GM23338 (cell line): ENCODE data around the gene MAPK1. TPM values are rescaled to one million over a fixed set of nuclear protein-coding genes. Genes with fewer than 3 reads are reported as not detected.

Experiments
- ATAC-seq: fragments of 200-7000 bp; cut with Tn5 transposase; 3 replicates; pipeline ENCODE4 v1.9.1; 2020
- DNase-seq: peaks from one replicate; pipeline ENCODE4 v3.0.0-alpha.2; 2015; ENCODE audit warnings: low spot score
- H2AFZ ChIP-seq: fragments of 200-600 bp; sonication (generic); 2 replicates; pipeline ENCODE4 v1.8.0; 2016; ENCODE audit warnings: antibody characterized with exemption, mild to moderate bottlenecking, moderate library complexity
- H3F3A ChIP-seq: fragments of 200-600 bp; sonication (generic); replicated peaks from 2 replicates; pipeline ENCODE4 v1.8.0; 2017; ENCODE audit warnings: antibody characterized with exemption, mixed run types, low read depth
- H3K27ac ChIP-seq: fragments of 200-600 bp; sonication (generic); 2 replicates; pipeline ENCODE4 v1.6.1; 2016; ENCODE audit warnings: low read depth
- H3K27me3 ChIP-seq: fragments of 200-600 bp; sonication (generic); 2 replicates; pipeline ENCODE4 v1.8.0; 2016; ENCODE audit warnings: mild to moderate bottlenecking, mixed run types, moderate library complexity; ENCODE audit not compliant: insufficient read depth
- H3K36me3 ChIP-seq: fragments of 200-600 bp; sonication (generic); 2 replicates; pipeline ENCODE4 v1.8.0; 2016; ENCODE audit warnings: mild to moderate bottlenecking; ENCODE audit not compliant: insufficient read depth
- H3K4me1 ChIP-seq: fragments of 200-600 bp; sonication (generic); 2 replicates; pipeline ENCODE4 v1.8.0; 2016; ENCODE audit warnings: mild to moderate bottlenecking, moderate library complexity; ENCODE audit not compliant: insufficient read depth
- H3K4me2 ChIP-seq: fragments of 200-600 bp; sonication (generic); 2 replicates; pipeline ENCODE4 v1.7.1; 2017; ENCODE audit warnings: mixed run types
- H3K4me3 ChIP-seq: fragments of 200-600 bp; sonication (generic); 2 replicates; pipeline ENCODE4 v1.6.1; 2016; ENCODE audit warnings: mixed run types
- H3K79me2 ChIP-seq: fragments of 200-600 bp; sonication (generic); replicated peaks from 2 replicates; pipeline ENCODE4 v1.8.0; 2017; ENCODE audit warnings: mild to moderate bottlenecking; ENCODE audit not compliant: insufficient read depth
- H3K9me2 ChIP-seq: fragments of 200-600 bp; sonication (generic); 2 replicates; pipeline ENCODE4 v1.8.0; 2017; ENCODE audit not compliant: insufficient read depth
- H4K20me1 ChIP-seq: fragments of 200-600 bp; sonication (generic); replicated peaks from 2 replicates; pipeline ENCODE4 v1.8.0; 2017; ENCODE audit warnings: mild to moderate bottlenecking; ENCODE audit not compliant: insufficient read depth
- H3K27ac Mint-ChIP-seq: 2 replicates; pipeline ENCODE4 v1.8.0; 2020; ENCODE audit warnings: inconsistent platforms, mild to moderate bottlenecking, moderate library complexity, mixed read lengths
- H3K27me3 Mint-ChIP-seq: 3 replicates; pipeline ENCODE4 v1.8.0; 2022; ENCODE audit warnings: low read depth, mild to moderate bottlenecking, moderate library complexity, mixed read lengths, inconsistent platforms; ENCODE audit not compliant: insufficient read depth, poor library complexity
- H3K36me3 Mint-ChIP-seq: 3 replicates; pipeline ENCODE4 v1.8.0; 2021; ENCODE audit warnings: low read depth, mild to moderate bottlenecking, inconsistent platforms, moderate library complexity, mixed read lengths
- H3K4me1 Mint-ChIP-seq: 3 replicates; pipeline ENCODE4 v1.8.0; 2020; ENCODE audit warnings: mild to moderate bottlenecking, inconsistent platforms, mixed read lengths
- H3K4me3 Mint-ChIP-seq: 3 replicates; pipeline ENCODE4 v1.8.0; 2021; ENCODE audit warnings: moderate library complexity, mild to moderate bottlenecking, inconsistent platforms, mixed read lengths
- H3K9me3 Mint-ChIP-seq: 3 replicates; pipeline ENCODE4 v1.8.0; 2020; ENCODE audit warnings: moderate library complexity, mild to moderate bottlenecking, inconsistent platforms, mixed read lengths
- EZH2 ChIP-seq: fragments of 200-600 bp; sonication (generic); IDR thresholded peaks from one replicate; pipeline ENCODE4 v1.8.0; 2017; ENCODE audit warnings: antibody characterized with exemption, mild to moderate bottlenecking, low read depth; ENCODE audit not compliant: unreplicated experiment
- EZH2phosphoT487 ChIP-seq: fragments of 200-600 bp; sonication (generic); IDR thresholded peaks from one replicate; pipeline ENCODE4 v1.8.1; 2018; ENCODE audit warnings: antibody characterized with exemption; ENCODE audit not compliant: unreplicated experiment
- NANOG ChIP-seq: IDR thresholded peaks from 2 replicates; pipeline ENCODE4 v1.6.1; 2016; ENCODE audit warnings: antibody characterized with exemption, borderline replicate concordance
- POLR2AphosphoS5 ChIP-seq: IDR thresholded peaks from 2 replicates; pipeline ENCODE4 v1.6.1; 2016; ENCODE audit warnings: antibody characterized with exemption, low read depth
- ZNF114 ChIP-seq: fragments of 250-450 bp; sonication (Bioruptor Pico); IDR thresholded peaks from 2 replicates; pipeline ENCODE4 v1.5.0; 2020; ENCODE audit warnings: mild to moderate bottlenecking, moderate library complexity
- ZNF331 ChIP-seq: fragments of 250-450 bp; sonication (Bioruptor Pico); IDR thresholded peaks from 2 replicates; pipeline ENCODE4 v1.5.0; 2020; ENCODE audit warnings: low read depth, mild to moderate bottlenecking, moderate library complexity
- polyA plus RNA-seq: library from polyadenylated mRNA; unstranded; fragments of >200 nt; fragmentation: Nextera tagmentation; extraction: Ambion mirVana; gene quantifications from 2 replicates; pipeline ENCODE4 v1.2.1, GENCODE V29; 2016
- total RNA-seq: library from RNA; depleted of rRNA; stranded (reverse); fragments of >200 nt; shearing (Covaris generic); gene quantifications from 2 replicates; pipeline ENCODE4 v1.2.3, GENCODE V29; 2014
- TF ChIP-seq, protein P1 (sequence below): IDR thresholded peaks from 2 replicates; pipeline ENCODE4 v1.6.1; 2016; ENCODE audit warnings: antibody characterized with exemption
- TF ChIP-seq, protein P2 (sequence below), 2 experiments: fragments of 200-600 bp in 1 of 2; sonication (generic) in 1 of 2; conservative IDR thresholded peaks; 2 replicates each; pipeline versions ENCODE4 v1.5.1 to v1.6.1; 2016 to 2017; ENCODE audit warnings: antibody characterized with exemption in 2 of 2, low read depth in 2 of 2, mild to moderate bottlenecking in 2 of 2, moderate library complexity in 1 of 2
- TF ChIP-seq, protein P3 (sequence below): fragments of 250-450 bp; sonication (Bioruptor Pico); IDR thresholded peaks from 2 replicates; pipeline ENCODE4 v1.5.0; 2020; ENCODE audit warnings: mild to moderate bottlenecking, moderate library complexity

MAPK1 gene
- total and polyA plus RNA-seq, 2 experiments from 2014 or later = 17.4 to 77.5 TPM

DNA sequence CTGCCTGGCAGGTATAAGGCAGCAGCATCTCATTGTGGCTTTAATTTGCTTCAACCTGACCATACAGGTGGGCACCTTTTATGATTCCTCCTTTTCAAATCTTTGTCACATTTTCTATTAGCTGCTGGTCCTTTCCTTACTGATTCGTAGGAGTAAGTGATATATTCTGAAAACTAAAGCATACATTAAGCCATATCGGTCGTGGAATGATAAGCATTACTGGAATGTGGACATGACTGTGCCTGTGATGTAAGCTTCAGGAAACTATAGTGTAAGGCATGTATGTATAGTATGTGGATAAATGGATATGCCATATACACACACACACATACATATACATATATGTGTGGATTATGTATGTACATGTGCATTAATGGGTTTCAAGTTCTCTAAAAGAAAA, 152.7 kb downstream of the MAPK1 start (continued):
- TF ChIP-seq POLR2AphosphoS5 = no peak
- TF ChIP-seq, protein P1, sequence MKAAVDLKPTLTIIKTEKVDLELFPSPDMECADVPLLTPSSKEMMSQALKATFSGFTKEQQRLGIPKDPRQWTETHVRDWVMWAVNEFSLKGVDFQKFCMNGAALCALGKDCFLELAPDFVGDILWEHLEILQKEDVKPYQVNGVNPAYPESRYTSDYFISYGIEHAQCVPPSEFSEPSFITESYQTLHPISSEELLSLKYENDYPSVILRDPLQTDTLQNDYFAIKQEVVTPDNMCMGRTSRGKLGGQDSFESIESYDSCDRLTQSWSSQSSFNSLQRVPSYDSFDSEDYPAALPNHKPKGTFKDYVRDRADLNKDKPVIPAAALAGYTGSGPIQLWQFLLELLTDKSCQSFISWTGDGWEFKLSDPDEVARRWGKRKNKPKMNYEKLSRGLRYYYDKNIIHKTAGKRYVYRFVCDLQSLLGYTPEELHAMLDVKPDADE = no peak
- TF ChIP-seq ZNF331 (CRISPR knock-in tag) = no peak

DNA sequence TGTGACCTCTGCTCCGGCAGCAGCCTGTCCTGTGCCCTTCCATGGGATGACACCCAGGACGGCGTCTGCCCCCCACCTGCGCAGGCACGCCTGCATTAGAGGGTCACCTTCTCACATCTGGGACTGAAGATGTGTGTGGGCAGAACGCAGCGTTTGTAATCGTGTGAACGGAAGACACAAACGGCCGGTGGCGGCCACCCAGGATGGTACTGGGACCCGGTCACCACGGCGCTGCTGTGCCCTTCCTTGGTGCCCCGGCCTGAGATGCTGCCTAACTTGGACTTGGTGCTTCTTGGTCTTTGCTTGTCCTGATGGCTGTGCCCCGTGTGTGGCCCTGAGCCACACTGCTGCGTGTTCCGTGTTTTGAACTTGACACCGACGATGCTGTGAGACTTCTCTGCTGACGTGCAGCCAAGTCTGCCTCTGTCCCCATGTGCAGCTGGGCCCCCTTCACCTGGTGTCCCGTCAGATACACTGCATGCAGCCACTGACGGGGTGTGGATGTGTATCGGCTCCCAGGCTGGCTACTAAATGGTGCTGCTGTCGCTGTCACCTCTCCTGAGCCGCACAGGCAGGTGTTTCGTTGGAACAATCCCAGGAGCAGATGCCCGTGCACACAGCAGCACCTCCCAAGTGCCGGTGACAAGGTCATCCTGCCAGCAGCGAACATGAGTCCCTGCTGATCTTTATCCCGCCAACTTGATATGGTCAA, 153.2 kb downstream of the MAPK1 start:
- Histone ChIP-seq H3K27ac (no peak overlapping the region), H3K79me2 (no peaks in the 10 kb centered on the region), H3K36me3 (no peaks in the 10 kb centered on the region), H3K4me2 (no peak overlapping the region), H3K9me2 (no peaks in the 10 kb centered on the region), H3F3A (0 out of 2 replicates have a peak, but pooled peaks cover 4% of the 10 kb centered on the region), H3K27me3 (no peaks in the 10 kb centered on the region), H4K20me1 (no peaks in the 10 kb centered on the region; the same call in 1 of the 2 replicates), H3K4me3 (no peak overlapping the region), H2AFZ (no peak overlapping the region), H3K4me1 (no peaks in the 10 kb centered on the region)
- Mint-ChIP-seq H3K4me3 (no peak overlapping the region), H3K27me3 (peaks cover 3% of the 10 kb centered on the region), H3K9me3 (no peaks in the 10 kb centered on the region), H3K4me1 (peaks cover 4% of the 10 kb centered on the region; the same call in 2 of the 3 replicates), H3K27ac (no peak overlapping the region), H3K36me3 (no peaks in the 10 kb centered on the region)
- ATAC-seq (no peak), DNase-seq (no peak)
- TF ChIP-seq, protein P1 = no peak
- TF ChIP-seq ZNF114 = no peak
- no peak for TF ChIP-seq NANOG
- no peak for TF ChIP-seq EZH2phosphoT487
- TF ChIP-seq, protein P2, sequence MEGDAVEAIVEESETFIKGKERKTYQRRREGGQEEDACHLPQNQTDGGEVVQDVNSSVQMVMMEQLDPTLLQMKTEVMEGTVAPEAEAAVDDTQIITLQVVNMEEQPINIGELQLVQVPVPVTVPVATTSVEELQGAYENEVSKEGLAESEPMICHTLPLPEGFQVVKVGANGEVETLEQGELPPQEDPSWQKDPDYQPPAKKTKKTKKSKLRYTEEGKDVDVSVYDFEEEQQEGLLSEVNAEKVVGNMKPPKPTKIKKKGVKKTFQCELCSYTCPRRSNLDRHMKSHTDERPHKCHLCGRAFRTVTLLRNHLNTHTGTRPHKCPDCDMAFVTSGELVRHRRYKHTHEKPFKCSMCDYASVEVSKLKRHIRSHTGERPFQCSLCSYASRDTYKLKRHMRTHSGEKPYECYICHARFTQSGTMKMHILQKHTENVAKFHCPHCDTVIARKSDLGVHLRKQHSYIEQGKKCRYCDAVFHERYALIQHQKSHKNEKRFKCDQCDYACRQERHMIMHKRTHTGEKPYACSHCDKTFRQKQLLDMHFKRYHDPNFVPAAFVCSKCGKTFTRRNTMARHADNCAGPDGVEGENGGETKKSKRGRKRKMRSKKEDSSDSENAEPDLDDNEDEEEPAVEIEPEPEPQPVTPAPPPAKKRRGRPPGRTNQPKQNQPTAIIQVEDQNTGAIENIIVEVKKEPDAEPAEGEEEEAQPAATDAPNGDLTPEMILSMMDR (conservative IDR thresholded peaks at IDR 0.05; ENCODE audit: low read depth in 2 of 2) = no peak
- no peak for TF ChIP-seq EZH2
- TF ChIP-seq, protein P3, sequence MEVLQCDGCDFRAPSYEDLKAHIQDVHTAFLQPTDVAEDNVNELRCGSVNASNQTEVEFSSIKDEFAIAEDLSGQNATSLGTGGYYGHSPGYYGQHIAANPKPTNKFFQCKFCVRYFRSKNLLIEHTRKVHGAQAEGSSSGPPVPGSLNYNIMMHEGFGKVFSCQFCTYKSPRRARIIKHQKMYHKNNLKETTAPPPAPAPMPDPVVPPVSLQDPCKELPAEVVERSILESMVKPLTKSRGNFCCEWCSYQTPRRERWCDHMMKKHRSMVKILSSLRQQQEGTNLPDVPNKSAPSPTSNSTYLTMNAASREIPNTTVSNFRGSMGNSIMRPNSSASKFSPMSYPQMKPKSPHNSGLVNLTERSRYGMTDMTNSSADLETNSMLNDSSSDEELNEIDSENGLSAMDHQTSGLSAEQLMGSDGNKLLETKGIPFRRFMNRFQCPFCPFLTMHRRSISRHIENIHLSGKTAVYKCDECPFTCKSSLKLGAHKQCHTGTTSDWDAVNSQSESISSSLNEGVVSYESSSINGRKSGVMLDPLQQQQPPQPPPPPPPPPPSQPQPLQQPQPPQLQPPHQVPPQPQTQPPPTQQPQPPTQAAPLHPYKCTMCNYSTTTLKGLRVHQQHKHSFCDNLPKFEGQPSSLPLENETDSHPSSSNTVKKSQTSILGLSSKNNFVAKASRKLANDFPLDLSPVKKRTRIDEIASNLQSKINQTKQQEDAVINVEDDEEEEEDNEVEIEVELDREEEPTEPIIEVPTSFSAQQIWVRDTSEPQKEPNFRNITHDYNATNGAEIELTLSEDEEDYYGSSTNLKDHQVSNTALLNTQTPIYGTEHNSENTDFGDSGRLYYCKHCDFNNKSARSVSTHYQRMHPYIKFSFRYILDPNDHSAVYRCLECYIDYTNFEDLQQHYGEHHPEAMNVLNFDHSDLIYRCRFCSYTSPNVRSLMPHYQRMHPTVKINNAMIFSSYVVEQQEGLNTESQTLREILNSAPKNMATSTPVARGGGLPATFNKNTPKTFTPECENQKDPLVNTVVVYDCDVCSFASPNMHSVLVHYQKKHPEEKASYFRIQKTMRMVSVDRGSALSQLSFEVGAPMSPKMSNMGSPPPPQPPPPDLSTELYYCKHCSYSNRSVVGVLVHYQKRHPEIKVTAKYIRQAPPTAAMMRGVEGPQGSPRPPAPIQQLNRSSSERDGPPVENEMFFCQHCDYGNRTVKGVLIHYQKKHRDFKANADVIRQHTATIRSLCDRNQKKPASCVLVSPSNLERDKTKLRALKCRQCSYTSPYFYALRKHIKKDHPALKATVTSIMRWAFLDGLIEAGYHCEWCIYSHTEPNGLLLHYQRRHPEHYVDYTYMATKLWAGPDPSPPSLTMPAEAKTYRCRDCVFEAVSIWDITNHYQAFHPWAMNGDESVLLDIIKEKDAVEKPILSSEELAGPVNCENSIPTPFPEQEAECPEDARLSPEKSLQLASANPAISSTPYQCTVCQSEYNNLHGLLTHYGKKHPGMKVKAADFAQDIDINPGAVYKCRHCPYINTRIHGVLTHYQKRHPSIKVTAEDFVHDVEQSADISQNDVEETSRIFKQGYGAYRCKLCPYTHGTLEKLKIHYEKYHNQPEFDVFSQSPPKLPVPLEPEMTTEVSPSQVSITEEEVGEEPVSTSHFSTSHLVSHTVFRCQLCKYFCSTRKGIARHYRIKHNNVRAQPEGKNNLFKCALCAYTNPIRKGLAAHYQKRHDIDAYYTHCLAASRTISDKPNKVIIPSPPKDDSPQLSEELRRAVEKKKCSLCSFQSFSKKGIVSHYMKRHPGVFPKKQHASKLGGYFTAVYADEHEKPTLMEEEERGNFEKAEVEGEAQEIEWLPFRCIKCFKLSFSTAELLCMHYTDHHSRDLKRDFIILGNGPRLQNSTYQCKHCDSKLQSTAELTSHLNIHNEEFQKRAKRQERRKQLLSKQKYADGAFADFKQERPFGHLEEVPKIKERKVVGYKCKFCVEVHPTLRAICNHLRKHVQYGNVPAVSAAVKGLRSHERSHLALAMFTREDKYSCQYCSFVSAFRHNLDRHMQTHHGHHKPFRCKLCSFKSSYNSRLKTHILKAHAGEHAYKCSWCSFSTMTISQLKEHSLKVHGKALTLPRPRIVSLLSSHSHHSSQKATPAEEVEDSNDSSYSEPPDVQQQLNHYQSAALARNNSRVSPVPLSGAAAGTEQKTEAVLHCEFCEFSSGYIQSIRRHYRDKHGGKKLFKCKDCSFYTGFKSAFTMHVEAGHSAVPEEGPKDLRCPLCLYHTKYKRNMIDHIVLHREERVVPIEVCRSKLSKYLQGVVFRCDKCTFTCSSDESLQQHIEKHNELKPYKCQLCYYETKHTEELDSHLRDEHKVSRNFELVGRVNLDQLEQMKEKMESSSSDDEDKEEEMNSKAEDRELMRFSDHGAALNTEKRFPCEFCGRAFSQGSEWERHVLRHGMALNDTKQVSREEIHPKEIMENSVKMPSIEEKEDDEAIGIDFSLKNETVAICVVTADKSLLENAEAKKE (CRISPR knock-in tag) = no peak
